ENCODE data around the gene APBA1.

Gene APBA1

GRCh38 chr9:69519470-69520240 lies 152.5 kb downstream of the APBA1 start:
- DNase-seq (ENCODE audit: low read depth) = no peak

GRCh38 chr9:69516353-69517322 lies 155.5 kb downstream of the APBA1 start:
- DNase-seq (ENCODE audit: low read depth) = no peak

GRCh38 chr9:69515810-69516209 lies 156.4 kb downstream of the APBA1 start:
- DNase-seq (ENCODE audit: low read depth) = no peak

GRCh38 chr9:69513141-69513820 lies 158.9 kb downstream of the APBA1 start:
- DNase-seq (ENCODE audit: low read depth) = no peak

- no peak for DNase-seq (ENCODE audit: low read depth)
Measured at GRCh38 chr9:69504058-69504457, 168.1 kb downstream of the APBA1 start.

- DNase-seq (ENCODE audit: low read depth) = no peak
Measured at GRCh38 chr9:69502671-69503301, 169.4 kb downstream of the APBA1 start.

GRCh38 chr9:69500896-69501295 lies 171.3 kb downstream of the APBA1 start:
- no peak for DNase-seq (ENCODE audit: low read depth)

GRCh38 chr9:69499959-69500358 lies 172.2 kb downstream of the APBA1 start:
- DNase-seq (ENCODE audit: low read depth) = no peak

- DNase-seq (ENCODE audit: low read depth) = no peak
Measured at GRCh38 chr9:69499407-69499806, 172.8 kb downstream of the APBA1 start.

- no peak for DNase-seq (ENCODE audit: low read depth)
Measured at GRCh38 chr9:69498470-69498869, 173.7 kb downstream of the APBA1 start.

- no peak for DNase-seq (ENCODE audit: low read depth)
Measured at GRCh38 chr9:69497816-69498215, 174.4 kb downstream of the APBA1 start.

GRCh38 chr9:69496846-69497450 lies 175.2 kb downstream of the APBA1 start:
- DNase-seq (ENCODE audit: low read depth) = no peak

- no peak for DNase-seq (ENCODE audit: low read depth)
Measured at GRCh38 chr9:69495296-69495695, 176.9 kb downstream of the APBA1 start.

- no peak for DNase-seq (ENCODE audit: low read depth)
Measured at GRCh38 chr9:69494763-69495162, 177.4 kb downstream of the APBA1 start.

GRCh38 chr9:69494208-69494607 lies 178.0 kb downstream of the APBA1 start:
- DNase-seq (ENCODE audit: low read depth) = no peak

- DNase-seq (ENCODE audit: low read depth) = no peak
Measured at GRCh38 chr9:69486498-69486897, 185.7 kb downstream of the APBA1 start.

GRCh38 chr9:69485466-69485865 lies 186.7 kb downstream of the APBA1 start:
- DNase-seq (ENCODE audit: low read depth) = no peak

GRCh38 chr9:69483886-69484422 lies 188.2 kb downstream of the APBA1 start:
- DNase-seq (ENCODE audit: low read depth) = no peak

- DNase-seq (ENCODE audit: low read depth) = no peak
Measured at GRCh38 chr9:69476797-69477196, 195.4 kb downstream of the APBA1 start.

GRCh38 chr9:69476016-69476415 lies 196.2 kb downstream of the APBA1 start:
- no peak for DNase-seq (ENCODE audit: low read depth)

- no peak for DNase-seq (ENCODE audit: low read depth)
Measured at GRCh38 chr9:69474821-69475220, 197.3 kb downstream of the APBA1 start.

Data from amniotic epithelial cell (primary cell).